Measurements from ENCODE around the gene QRFP.

The QRFP gene

DNA sequence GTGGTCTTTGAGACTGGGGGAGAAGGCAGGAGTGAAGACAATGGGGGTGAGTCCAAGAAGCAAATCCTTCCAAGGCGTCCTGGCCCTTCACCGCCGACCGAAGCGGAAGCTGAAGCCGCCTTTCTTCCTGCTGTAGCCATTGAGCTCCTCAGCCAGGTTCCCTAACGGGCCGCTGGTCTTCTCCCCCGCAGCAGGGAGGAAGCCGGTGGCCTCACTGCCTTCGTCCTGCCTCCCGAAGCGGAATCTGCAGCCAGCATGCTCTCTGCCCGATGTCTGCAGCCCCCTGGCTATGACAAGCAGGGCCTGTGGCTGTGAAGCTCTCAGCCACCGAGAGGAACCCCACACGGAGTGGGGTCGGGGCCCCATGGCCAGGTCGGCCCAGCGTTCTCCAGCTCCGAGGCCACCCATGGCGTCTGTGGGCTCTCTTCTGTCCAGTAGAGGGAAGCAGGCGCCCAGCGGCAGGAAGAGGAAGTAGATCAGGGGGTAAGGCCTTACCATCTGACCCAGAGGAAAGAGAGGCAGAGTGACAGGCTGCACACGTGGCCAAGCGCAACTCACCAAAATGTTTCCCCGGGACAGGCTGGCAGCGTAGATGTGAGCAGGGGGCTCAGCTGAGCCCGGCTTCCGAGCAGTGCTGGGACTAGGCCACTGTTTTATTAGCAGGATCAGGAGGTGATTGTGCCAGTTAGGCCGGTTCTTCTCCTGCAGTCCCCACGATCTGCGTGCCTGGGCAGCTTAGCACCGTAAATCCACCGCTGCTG, 3.1 kb downstream of the QRFP start:
- TF ChIP-seq, protein P1, sequence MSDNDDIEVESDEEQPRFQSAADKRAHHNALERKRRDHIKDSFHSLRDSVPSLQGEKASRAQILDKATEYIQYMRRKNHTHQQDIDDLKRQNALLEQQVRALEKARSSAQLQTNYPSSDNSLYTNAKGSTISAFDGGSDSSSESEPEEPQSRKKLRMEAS (IDR thresholded peaks at IDR 0.05; ENCODE audit: low read depth, low read length) = peak; percentile 97
- TF ChIP-seq, protein P2, sequence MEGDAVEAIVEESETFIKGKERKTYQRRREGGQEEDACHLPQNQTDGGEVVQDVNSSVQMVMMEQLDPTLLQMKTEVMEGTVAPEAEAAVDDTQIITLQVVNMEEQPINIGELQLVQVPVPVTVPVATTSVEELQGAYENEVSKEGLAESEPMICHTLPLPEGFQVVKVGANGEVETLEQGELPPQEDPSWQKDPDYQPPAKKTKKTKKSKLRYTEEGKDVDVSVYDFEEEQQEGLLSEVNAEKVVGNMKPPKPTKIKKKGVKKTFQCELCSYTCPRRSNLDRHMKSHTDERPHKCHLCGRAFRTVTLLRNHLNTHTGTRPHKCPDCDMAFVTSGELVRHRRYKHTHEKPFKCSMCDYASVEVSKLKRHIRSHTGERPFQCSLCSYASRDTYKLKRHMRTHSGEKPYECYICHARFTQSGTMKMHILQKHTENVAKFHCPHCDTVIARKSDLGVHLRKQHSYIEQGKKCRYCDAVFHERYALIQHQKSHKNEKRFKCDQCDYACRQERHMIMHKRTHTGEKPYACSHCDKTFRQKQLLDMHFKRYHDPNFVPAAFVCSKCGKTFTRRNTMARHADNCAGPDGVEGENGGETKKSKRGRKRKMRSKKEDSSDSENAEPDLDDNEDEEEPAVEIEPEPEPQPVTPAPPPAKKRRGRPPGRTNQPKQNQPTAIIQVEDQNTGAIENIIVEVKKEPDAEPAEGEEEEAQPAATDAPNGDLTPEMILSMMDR (IDR thresholded peaks at IDR 0.05; ENCODE audit: low read depth, low read length) = peak; percentile 10
- TF ChIP-seq POLR2A (IDR thresholded peaks at IDR 0.05; ENCODE audit: extremely low read depth, insufficient read length) (peak; percentile 42), MYC (IDR thresholded peaks at IDR 0.05; ENCODE audit: low read depth, low read length) (peak; percentile 89)
- H3K4me3 ChIP-seq (ENCODE audit: low read depth, low read length) = peak overlapping the region; percentile 60
- peak; percentile 89 for DNase-seq (ENCODE audit: low read depth)

- TF ChIP-seq, protein P2 (IDR thresholded peaks at IDR 0.05; ENCODE audit: low read depth, low read length) = no peak
- TF ChIP-seq, protein P1 (IDR thresholded peaks at IDR 0.05; ENCODE audit: low read depth, low read length) = peak; percentile 62; the same call in 1 of the 2 replicates
- TF ChIP-seq MYC (IDR thresholded peaks at IDR 0.05; ENCODE audit: low read depth, low read length) (peak; percentile 76), POLR2A (IDR thresholded peaks at IDR 0.05; ENCODE audit: extremely low read depth, insufficient read length) (peak; percentile 35)
- peak; percentile 85 for DNase-seq (ENCODE audit: low read depth)
- H3K4me3 ChIP-seq (ENCODE audit: low read depth, low read length) = peak overlapping the region; percentile 60
These were observed 3.9 kb downstream of the QRFP start for GRCh38 chr9:130892477-130893304.

GRCh38 chr9:130891688-130892476, 4.7 kb downstream of the QRFP start:
- H3K4me3 ChIP-seq (ENCODE audit: low read depth, low read length) = peak overlapping the region; percentile 60
- DNase-seq (ENCODE audit: low read depth) = no peak
- TF ChIP-seq MYC (IDR thresholded peaks at IDR 0.05; ENCODE audit: low read depth, low read length) (no peak), POLR2A (IDR thresholded peaks at IDR 0.05; ENCODE audit: extremely low read depth, insufficient read length) (no peak)
- TF ChIP-seq, protein P2 (IDR thresholded peaks at IDR 0.05; ENCODE audit: low read depth, low read length) = no peak
- TF ChIP-seq, protein P1 (IDR thresholded peaks at IDR 0.05; ENCODE audit: low read depth, low read length) = no peak

- TF ChIP-seq POLR2A (IDR thresholded peaks at IDR 0.05; ENCODE audit: extremely low read depth, insufficient read length) = no peak
- TF ChIP-seq, protein P1 (IDR thresholded peaks at IDR 0.05; ENCODE audit: low read depth, low read length) = no peak
- TF ChIP-seq, protein P2 (IDR thresholded peaks at IDR 0.05; ENCODE audit: low read depth, low read length) = no peak
- no peak for TF ChIP-seq MYC (IDR thresholded peaks at IDR 0.05; ENCODE audit: low read depth, low read length)
- DNase-seq (ENCODE audit: low read depth) = no peak
- no peak overlapping the region for H3K4me3 ChIP-seq (ENCODE audit: low read depth, low read length)
These were observed 5.5 kb downstream of the QRFP start for GRCh38 chr9:130890870-130891687.

Data from NB4 (cell line).